ENCODE measurements around the gene DIPK1A.

GRCh38 chr1:92808381-92808780 is 152.9 kb downstream of the DIPK1A start:
- TF ChIP-seq CTCF (IDR thresholded peaks at IDR 0.05): no peak
- TF ChIP-seq EZH2 (IDR thresholded peaks at IDR 0.05): no peak

Data from neural progenitor cell (in vitro differentiated cells).